GM18951 (cell line): Measurements from ENCODE around the gene DSEL.

Experiments
- POLR2A ChIP-seq: IDR thresholded peaks from 4 replicates; pipeline ENCODE4 v1.6.1; 2011; ENCODE audit warnings: mild to moderate bottlenecking; ENCODE audit not compliant: insufficient read length, insufficient read depth; ENCODE audit errors: extremely low read depth
- in situ Hi-C: fragments of 300-500 bp; cut with MboI; formaldehyde crosslinking; loops from one replicate; pipeline ENCODE4 v1.12.0; 2022; ENCODE audit warnings: low sequenced_read_pairs, mixed read lengths, inconsistent platforms; ENCODE audit not compliant: unreplicated experiment

DSEL gene

DNA sequence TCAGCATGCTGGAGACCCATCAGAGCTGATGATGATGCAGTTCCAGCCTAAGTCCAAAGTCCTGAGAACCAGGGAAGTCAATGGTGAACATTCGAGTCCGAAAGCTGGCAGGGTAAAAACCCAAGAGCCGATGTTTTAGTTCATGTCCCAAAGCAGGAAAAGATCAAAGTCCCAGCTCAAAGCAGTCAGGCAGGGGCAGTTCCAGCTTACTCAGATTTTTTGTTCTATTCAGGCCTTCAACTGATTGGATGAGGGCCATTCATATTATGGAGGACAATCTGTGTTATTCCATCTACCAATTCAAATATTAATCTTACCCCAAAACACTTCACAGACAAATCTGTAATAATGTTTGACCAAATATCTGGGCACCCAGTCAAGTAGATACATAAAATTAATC is 38.3 kb downstream of the DSEL start:
- TF ChIP-seq POLR2A, result no peak
- in situ Hi-C loops, result no loop called here

DNA sequence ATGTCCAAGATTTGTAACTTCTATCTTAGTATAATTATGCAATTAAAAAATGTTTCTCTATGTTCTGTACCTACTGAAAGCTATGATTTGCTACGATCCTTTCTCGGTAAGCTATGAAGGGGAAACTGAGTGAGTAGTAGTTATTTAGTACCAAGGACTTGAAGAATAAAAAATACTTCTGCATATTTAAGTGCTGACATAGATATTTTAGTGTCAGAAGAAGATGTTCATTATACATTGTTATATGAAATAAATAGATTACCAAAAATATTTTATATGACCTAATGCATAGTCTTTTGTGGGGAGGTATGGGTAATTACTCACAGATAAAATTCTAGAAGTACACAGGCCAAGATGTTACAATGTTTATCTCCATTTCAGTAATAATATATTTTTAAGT is 39.0 kb downstream of the DSEL start:
- in situ Hi-C loops, result no loop called here
- TF ChIP-seq POLR2A, result no peak

DNA sequence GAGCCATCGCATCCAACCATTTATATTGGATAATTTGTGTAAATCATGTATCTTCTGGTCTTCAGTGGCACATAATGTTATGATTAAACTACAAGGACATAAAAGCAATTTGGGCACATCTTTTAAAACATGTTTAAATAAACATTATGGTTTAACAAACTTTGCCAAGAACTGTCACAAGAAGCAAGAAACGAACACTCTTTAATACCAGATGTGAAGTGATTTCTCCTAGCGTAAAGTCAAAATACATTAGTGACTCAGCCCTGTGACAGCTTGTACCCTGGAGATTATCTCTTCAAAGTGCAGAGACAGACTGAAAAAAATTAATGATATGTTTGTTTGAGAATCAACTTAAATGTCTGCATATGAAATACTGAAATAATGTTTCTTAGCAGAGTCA is 39.9 kb downstream of the DSEL start:
- in situ Hi-C loops, result no loop called here
- TF ChIP-seq POLR2A, result no peak

DNA sequence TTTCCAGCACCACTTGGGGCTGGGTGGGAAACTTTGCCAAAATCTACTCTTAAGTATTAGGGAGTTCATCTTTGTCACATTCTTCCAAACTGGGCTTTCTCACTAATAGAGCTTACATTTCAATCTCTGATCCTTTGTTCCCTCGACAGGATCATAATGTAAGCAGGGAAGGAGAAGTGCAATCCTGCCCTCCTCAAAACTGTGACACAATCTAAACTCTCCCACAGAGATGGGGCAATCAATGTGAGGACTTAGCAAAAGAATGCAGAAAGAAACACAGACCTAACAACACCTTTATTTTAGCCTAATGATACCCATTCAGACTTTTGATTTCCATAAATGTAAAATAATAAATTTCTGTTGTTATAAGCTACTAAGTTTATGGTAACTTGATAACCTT is 40.8 kb downstream of the DSEL start:
- no peak for TF ChIP-seq POLR2A
- in situ Hi-C loops, result no loop called here

DNA sequence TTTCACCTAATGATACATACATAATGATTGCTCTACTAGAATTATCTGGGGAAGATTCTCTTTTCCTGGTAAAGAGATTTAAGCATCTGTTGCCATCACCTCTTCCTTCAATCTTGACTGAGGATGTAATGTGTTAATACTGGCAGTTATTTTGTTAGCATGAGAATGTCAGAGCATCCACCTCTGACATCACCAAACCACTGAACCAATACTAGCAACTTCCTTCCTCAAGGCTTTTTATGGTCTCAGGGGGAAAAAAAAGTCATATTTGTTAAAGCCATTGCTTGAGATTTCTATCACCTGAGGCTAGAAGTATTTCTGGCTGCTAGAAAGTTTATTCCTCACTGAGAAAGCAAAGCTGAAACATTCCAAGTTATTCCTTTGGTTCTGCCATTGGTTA is 48.5 kb downstream of the DSEL start:
- in situ Hi-C loops, result no loop called here
- no peak for TF ChIP-seq POLR2A

DNA sequence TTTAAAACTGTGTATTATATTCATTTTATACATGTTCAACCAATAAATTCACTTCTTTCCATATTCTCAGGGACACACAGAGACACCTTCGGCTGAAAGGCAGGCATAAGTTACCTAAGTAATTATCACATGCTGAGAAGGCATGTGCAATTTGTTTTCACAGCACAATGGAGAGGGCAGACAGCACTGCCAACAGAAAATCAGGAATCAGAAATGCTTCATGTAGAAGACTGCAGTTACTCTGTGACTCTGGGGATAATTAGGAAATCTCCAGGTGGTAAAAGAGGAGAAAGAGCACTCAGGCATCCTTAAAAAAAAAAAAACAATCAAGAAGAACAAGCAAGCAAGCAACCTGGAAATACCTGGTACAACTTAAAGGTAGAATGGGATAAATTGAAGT is 49.3 kb downstream of the DSEL start:
- in situ Hi-C loops, result no loop called here

DNA sequence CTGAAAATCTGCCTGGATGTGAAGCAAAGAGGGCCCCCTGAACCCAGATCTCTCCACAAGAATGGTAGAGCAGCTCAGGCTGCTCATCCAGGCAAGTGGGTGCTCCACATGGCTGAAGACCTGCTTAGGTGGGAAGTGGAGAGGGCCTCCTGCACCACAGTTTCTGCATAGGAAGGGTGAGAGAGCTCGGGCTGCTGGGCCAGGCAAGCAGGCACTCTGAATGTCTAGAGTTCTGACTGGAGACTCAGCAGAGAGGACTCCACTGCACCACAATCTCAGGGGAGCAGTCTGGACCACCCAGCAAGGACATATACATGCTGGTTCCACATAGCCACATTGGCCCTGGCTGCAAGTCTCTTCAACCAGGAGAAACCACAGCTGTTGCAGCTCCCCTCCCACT is 52.0 kb downstream of the DSEL start:
- TF ChIP-seq POLR2A, result no peak
- in situ Hi-C loops, result no loop called here

More for the DNA sequence above, 49.3 kb downstream of the DSEL start:
- TF ChIP-seq POLR2A, result no peak

DNA sequence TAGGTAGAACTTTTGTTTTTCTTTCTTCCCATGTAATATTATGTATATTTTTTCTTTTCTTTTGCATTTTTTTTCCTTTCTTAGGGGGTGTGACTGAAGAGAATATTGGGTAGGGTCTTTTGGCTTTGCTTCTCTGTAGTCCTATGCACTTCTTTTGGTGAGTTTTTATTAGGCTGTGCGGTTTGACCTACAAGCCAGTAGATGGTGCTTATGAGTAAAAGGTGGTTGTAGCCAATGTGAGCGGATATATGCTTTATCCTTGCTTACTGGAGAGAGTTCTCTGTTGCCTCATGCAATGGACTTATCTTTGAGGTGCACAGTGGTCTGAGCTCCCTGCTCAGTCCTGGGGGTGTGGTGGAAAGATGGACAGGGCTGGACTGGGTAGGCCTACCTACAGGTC is 52.7 kb downstream of the DSEL start:
- TF ChIP-seq POLR2A, result no peak
- in situ Hi-C loops, result no loop called here

DNA sequence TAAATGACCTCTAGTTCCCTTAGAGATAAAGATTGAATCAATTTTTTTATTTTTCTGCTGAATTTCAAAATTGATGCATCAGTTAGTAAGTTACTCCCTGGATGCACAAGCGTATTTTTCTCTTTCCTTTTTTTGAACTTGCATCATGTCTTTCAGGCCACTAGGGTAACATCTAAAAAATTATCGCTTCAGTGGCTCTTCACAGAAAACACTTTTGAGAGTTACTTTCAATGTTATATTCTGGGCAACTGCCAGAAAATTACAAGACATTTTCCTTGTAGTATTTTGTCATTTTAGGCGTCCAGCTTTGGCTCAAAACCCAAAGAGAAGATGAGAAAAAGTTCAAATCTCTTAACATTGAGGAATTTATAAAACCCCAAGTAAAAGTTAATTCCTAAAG is 59.8 kb downstream of the DSEL start:
- TF ChIP-seq POLR2A, result no peak

More for the DNA sequence above, 59.8 kb downstream of the DSEL start:
- in situ Hi-C loops, result no loop called here
